Measurements from ENCODE around the gene RNF115.
"Not testable (repeated sequence)": the region's sequence is repeated elsewhere in the genome, so short reads cannot be mapped to it uniquely, and the experiment has no call there.

The RNF115 gene

GRCh38 chr1:145823565-145824498 is at the start of gene RNF115, which contains the start of gene POLR3C:
Gene RNF115 (minus strand): TSS chr1:145824095. CDS start chr1:145823873, 222 bp downstream.
Gene POLR3C (plus strand): TSS chr1:145824200. CDS start chr1:145825777, 1,577 bp downstream.
- DNase-seq, result peak; percentile 67 to 90

DNA sequence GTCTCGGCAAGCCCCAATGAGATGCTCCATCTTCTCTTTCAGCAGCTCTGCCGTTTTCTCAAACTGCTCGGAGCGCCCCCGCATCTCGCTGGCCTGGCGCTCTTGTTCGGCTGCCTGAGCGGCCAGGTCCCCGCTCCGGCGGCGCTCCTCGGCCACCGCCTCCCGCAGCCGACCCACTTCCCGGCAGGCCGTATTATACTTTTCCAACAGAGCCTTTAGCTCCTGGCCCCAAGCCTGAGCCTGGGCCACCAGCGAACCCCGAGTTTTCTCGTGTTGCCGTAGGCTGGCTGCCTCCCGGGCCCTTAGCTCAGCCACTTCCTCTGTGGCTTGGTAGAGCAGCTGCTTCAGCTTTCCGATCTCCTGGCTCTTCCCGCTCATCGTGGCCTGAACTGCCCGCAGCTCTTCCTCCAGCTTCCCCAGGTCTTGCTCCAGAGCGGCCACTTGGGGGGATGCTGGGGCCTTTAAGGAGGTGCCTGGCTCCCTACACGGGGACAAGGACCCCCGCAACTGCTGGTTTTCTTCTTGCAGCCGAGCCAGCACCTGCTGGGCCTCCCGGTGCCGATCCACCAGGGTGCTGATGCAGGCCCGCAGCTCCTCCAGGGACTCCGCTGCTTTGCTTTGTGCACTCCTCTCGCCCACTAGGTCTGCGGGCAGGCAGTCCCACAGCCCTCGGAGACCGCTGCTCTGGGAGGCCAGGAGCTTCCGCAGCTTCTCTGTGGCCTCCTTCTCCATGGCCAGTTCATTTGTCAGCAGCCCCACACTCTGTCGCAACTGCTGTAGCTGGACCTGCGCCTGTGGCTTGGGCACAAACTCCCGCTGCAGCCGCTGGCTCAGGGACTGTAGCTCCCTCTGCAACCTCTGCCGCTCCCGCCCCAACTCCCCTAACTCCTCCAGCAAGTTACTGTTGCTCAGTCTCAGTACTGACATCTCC is 48.4 kb upstream of the RNF115 start:
- peak; percentile 42 to 61 for DNase-seq

DNA sequence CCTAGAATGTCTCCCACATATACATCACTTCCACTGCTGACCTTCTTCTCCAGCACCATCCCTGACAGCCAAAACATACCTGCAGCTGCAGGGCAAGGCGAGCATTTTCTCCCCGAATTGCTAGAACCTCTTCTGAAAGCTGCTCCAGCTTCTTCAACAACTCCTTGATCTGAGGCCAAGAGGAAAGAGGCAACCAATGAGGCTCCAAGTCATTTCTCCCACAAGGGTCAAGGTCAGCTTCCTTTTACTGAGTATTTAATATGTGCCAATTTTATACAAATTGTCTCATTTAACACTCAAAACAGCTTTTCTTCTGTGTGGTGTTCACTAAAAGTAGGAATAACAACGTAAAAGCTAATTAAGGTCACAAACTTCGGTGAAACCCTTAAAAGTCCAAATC is 44.3 kb upstream of the RNF115 start:
- DNase-seq, result no peak

GRCh38 chr1:145863282-145864018 is 39.6 kb upstream of the RNF115 start:
- no peak for DNase-seq

GRCh38 chr1:145859491-145860023 is 35.7 kb upstream of the RNF115 start:
- peak; percentile 46 to 60 for DNase-seq

GRCh38 chr1:145858901-145859490 is 35.1 kb upstream of the RNF115 start, which contains the start of gene PIAS3:
Gene PIAS3 (minus strand): TSS chr1:145859081. CDS start chr1:145858990, 91 bp downstream.
- peak; percentile 68 to 72 for DNase-seq

DNA sequence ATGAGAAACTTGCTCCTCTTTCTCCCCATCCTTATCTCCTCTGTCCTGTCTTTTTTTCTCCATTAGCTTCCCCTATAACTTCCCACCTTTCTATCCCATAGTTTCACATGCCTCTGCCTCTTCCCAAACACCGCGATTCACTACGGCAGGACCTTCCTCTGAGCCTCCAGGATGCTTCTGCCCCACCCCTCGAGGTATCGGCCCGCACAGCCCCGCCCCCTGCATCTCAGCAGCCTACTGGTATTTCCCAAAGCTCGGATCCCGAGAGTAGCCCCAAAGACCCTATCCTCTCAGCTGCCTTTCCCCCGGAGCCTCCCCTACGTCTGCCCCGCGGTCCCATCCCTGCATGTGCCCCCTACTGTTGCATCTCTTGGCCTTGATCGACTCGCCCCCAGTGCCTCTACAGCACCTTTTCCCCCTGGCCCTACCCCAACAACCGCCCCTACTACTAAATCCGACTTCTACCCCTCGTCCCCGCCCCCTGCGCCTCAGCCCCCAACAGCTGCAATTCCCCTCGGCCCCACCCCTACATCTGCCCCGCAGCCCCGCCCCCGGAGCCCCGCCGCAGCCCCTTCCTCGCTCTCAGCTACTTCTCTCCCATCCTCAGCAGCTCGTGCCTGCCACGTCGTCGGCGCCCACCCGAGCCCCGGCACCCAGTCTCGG is 34.5 kb upstream of the RNF115 start:
- DNase-seq, result peak in 1 of 2 donors; percentile 63

DNA sequence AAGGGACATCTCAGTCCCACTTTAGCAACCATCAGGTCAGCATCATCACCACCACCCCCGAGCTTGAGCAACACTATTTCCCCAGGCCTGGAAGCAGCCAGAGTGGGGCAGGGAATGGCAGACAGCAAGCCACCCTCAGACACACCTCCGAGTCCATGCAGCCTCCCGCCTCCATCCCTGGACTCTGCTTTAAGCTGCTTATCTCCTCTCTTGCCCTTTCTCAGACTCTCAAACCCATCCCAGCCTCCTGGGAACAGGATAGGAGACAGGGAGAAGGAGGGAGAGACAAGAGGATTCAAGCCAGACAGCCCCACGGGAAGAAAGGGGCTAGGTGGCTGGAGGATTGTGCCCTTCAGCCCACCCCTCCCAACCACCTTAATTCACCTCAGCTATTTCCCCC is 33.3 kb upstream of the RNF115 start:
- no peak for DNase-seq

- DNase-seq, result no peak
These were observed 31.6 kb upstream of the RNF115 start for GRCh38 chr1:145855426-145855948.

DNA sequence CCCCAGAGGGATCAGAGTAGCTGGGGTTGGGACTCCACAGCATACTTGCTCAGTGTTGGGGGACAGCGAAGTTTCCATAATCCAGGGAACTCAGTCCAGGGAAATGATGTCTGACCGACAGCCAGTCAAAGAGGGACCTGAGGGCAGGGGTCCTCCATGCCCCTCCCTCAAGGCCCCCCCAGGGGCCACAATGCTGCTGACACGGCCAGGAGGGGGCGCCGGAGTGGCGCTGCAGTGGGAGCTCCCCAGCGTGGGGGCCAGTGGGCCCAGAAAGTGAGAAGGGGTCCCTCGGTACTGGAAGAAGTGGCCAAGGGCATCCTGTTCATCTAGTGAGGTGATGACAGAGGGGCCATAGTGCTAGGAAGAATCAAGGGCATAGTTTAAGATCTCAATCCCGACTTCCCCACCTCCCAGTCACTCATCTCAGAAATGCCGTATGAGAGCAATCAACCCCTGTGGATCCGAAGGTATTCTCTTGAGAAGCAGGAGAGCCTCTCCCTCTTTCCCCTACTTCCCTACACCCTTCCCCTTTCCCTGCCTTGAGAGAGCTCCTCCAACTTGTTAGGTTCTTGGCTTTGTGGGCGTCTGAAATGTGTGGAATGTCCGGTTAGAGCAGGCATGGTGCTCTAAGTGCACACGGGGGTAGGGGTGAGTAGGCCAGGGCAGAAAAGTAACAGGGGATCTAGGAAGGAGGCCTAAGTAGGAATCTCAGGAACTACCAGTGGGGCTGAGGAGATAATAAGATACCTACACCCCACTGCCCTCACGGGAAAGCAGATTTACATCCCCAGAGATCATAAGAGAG is 25.7 kb upstream of the RNF115 start:
- no peak for DNase-seq

DNA sequence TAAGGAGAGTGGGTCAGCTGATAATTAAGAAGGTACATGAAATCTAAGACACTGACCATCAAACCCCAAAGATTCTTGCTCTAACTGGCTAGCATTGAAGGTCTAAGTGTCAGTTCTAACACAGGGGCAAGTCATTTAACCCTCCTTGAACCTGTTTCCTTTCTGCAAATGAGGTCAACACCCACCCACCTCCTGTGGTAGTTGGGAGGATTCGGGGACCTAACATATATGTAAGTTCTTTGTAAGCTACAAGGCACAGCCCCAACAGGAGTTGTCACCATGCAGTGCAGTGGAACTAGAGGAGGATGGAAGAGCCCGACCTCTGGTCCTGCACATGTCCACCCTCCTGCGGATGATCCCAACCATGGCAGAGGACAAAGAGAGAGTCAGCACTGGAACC is 23.9 kb upstream of the RNF115 start:
- no peak for DNase-seq

DNA sequence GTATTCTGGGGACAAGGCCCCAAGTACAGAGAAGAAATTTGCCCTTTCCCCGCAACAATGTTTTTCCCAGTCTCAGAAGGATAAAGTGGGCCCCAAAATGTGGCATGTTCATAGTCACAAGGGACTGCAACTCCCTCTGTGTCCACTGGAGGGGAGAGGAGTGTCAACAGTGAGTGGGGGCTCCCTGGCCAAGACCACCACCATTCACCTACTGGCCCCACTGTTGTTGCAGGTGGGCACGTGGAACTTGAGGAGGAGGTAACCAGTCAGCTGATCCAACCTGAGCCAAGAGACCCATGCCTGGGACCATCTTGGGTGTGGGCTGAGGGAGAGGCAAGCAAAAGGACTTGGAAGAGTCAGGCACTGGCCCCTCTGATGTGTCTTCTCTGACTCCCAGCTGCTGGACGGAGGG is 22.3 kb upstream of the RNF115 start:
- DNase-seq, result peak in 1 of 2 donors; percentile 43

DNA sequence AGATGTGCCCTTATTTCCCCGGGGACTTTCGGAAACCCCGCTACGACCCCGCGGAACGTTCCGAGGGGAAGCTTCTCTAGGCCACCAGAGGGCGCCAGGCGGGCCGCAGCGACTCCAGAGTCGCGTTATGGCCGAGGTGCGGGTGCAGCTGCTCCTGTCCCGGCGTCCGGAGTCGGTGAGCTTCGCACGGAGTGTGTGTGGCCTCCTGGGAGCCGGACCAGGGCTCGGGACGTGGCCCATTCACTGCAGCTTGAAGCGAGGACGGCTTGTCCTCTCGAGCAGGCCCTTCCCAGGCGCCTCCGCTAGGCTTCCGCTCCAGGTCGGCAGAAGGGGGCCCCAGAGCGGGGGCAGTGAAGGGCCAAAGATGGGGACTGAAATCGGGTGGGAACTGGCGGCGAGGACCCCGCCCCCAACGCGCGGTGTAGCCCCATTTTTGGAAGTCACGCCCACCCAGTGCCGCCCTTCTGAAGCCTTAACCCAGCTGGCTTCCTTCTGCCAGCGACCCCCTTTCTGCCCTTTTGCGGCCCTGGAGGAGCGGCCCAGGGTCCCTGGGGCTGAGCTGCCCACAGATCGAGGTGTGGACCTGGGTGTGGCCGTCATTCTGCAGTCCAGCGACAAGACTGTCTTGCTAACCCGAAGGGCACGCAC is 21.7 kb upstream of the RNF115 start, which contains the start of gene NUDT17:
Gene NUDT17, plus strand, starts transcription at position 117 of the 648 bp plus-strand sequence. Its CDS starts 11 bp downstream, at position 128.
- DNase-seq, result peak; percentile 58

- DNase-seq, result peak in 1 of 2 donors; percentile 72
These were observed 21.2 kb upstream of the RNF115 start for GRCh38 chr1:145845144-145845513.

- no peak for DNase-seq
These were observed 19.1 kb upstream of the RNF115 start for GRCh38 chr1:145843031-145843430.

DNA sequence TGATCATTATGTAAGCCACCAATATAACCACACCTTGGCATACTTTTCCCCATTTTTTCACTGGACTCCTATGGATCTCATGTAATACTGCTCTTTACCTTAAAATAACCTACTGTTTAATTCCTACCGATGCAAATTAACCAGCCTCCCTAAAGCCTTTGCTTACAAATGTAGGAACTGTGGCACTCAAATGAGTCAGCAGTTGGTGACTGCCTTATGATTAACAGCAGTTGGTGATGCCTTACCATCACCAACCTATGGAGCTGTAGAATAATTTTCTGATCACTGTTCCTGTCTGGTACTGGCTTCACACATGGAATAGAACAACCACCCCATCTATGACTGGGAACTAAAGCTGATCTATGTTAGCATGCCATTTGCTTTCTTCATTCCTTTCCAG is 13.8 kb upstream of the RNF115 start:
- DNase-seq, result no peak

DNA sequence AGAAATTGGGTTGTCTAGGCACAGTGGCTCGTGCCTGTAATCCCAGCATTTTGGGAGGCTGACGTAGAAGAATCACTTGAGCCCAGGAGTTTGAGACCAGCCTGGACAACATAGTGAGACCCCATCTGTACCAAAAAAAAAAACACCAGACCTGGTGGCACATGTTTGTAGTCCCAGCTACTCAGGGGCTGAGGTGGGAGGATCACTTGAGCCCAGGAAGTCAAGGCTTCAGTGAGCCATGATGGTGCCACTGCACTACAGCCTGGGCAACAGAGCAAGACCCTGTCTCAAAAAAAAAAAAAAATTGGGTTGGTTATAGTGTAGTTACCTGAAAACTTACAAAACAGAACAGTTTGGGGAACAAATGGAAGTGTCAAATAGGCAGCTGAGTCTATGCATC is 6.9 kb upstream of the RNF115 start:
- not testable (repeated sequence) for DNase-seq

DNA sequence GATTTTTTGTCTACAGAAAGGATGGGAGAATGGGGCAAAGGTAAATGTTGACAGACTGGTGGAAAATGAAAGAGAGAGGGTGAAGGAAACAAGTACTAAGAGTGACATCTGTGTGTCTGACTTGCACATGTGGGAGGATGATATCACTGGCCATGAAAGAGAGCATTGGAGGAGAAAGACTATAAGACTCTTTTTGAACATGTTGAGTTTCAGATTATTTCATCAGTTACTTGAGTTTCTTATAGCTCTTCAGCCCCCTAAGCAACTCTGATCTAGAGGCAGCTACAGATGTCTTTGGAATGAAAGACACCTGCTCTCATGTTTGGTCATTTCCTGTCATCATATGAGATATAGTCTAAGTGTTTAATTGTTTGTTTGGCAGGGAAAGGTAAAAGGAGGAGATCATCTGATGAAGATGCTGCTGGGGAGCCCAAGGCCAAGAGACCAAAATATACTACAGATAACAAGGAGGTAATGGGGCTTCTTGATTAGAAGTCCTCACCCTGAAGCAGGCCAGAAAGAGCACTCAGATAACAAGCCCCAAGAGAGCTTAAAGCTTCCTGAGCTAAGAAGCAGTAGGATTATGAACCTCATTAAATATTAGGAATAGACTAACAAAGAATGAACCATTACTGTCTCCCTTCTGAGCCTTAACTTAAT is 4.6 kb upstream of the RNF115 start:
- DNase-seq, result no peak

DNA sequence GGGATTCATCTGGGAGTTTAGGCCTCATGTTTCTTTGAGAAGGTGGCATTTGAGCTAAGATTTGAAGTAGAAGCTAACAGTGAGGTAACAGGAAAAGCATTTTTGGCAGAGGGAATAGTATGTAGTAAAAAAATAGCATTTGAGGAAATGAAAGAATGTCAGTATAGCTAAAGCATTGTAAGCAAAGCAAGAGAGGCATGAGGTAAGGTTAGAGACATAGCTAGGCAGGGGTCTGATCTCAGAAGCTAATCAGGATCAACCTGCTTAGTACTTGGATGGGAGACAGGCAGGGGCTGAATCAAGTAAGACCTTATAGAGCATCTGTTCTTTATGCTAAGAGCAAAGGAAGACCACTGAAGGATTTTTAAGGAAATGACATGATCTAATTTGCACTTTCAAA is 4.1 kb upstream of the RNF115 start:
- DNase-seq, result no peak
